Vagina (tissue), 2 donors: ENCODE measurements around the gene C11orf68. TPM values are rescaled to one million over a fixed set of nuclear protein-coding genes. Genes with fewer than 3 reads are reported as not detected.

Experiments
- DNase-seq, 2 donors: peaks; one replicate each; pipeline ENCODE4 v3.0.0-alpha.2; 2017; ENCODE audit errors: extremely low spot score in 2 of 2
- H3K27ac ChIP-seq: fragments of 200-600 bp; sonication (generic); one replicate; pipeline ENCODE4 v1.5.1; 2019
- H3K27me3 ChIP-seq: fragments of 200-600 bp; sonication (generic); one replicate; pipeline ENCODE4 v1.5.1; 2019
- H3K36me3 ChIP-seq, 2 donors: fragments of 200-600 bp; sonication (generic); one replicate each; pipeline ENCODE4 v1.5.1; 2017 to 2019
- H3K4me1 ChIP-seq: fragments of 200-600 bp; sonication (generic); one replicate; pipeline ENCODE4 v1.5.1; 2019
- H3K4me3 ChIP-seq, 2 donors: fragments of 200-600 bp; sonication (generic); 1 replicate in 1 of 2; 2 replicates in 1 of 2; pipeline ENCODE4 v1.5.1; 2016 to 2019
- H3K9me3 ChIP-seq: fragments of 200-600 bp; sonication (generic); one replicate; pipeline ENCODE4 v1.5.1; 2019
- CTCF ChIP-seq, 3 experiments: fragments of 450-650 bp in 2 of 3; fragments of 200-600 bp in 1 of 3; sonication (generic) in 1 of 3; IDR thresholded peaks; one replicate each; pipeline ENCODE4 v1.5.1; 2017 to 2019; ENCODE audit warnings: antibody characterized with exemption in 3 of 3, mild to moderate bottlenecking in 2 of 3, moderate library complexity in 2 of 3
- POLR2A ChIP-seq, 2 donors: fragments of 450-650 bp; IDR thresholded peaks; one replicate each; pipeline ENCODE4 v1.6.1; 2017; ENCODE audit warnings: antibody characterized with exemption in 2 of 2, mild to moderate bottlenecking in 2 of 2, moderate library complexity in 2 of 2
- POLR2AphosphoS5 ChIP-seq, 2 donors: sonication (generic); formaldehyde crosslinking; IDR thresholded peaks; one replicate each; pipeline ENCODE4 v1.9.0; 2017; ENCODE audit warnings: antibody characterized with exemption in 2 of 2, mild to moderate bottlenecking in 2 of 2, low read depth in 1 of 2; ENCODE audit not compliant: insufficient read depth in 1 of 2
- intact Hi-C: fragments of 100-400 bp; cut with DNase I; formaldehyde crosslinking; loops from one replicate; pipeline ENCODE4 v1.15.1; 2023
- total RNA-seq: library from RNA; depleted of rRNA; stranded (reverse); fragments of >200 nt; gene quantifications from one replicate; pipeline ENCODE4 v1.2.3, GENCODE V29; 2016

The C11orf68 gene
- total RNA-seq, 1 donor from 2014 or later = 21.1 TPM

- TF ChIP-seq POLR2AphosphoS5 (IDR thresholded peaks at IDR 0.05; ENCODE audit: insufficient read depth in 1 of 2, low read depth in 1 of 2) (peak; percentile 52 to 82), CTCF (IDR thresholded peaks at IDR 0.05) (no peak)
- peak overlapping the region; percentile 76 for H3K27ac ChIP-seq
- H3K27me3 ChIP-seq = no peaks in the 10 kb centered on the region
- H3K9me3 ChIP-seq = no peaks in the 10 kb centered on the region
- DNase-seq = no peak
- no peaks in the 10 kb centered on the region for H3K36me3 ChIP-seq
- H3K4me3 ChIP-seq = no peak overlapping the region
- H3K4me1 ChIP-seq = peaks cover 52% of the 10 kb centered on the region
- intact Hi-C loops = no loop called here
These were observed 6.9 kb downstream of the C11orf68 start for GRCh38 chr11:65911682-65912568.

- no peak overlapping the region for H3K4me3 ChIP-seq
- H3K27ac ChIP-seq = no peak overlapping the region
- intact Hi-C loops = no loop called here
- H3K36me3 ChIP-seq = no peaks in the 10 kb centered on the region
- TF ChIP-seq POLR2A (IDR thresholded peaks at IDR 0.05) (no peak), POLR2AphosphoS5 (IDR thresholded peaks at IDR 0.05; ENCODE audit: insufficient read depth in 1 of 2, low read depth in 1 of 2) (no peak), CTCF (IDR thresholded peaks at IDR 0.05) (no peak)
- DNase-seq = no peak
- H3K4me1 ChIP-seq = peaks cover 19% of the 10 kb centered on the region
- H3K27me3 ChIP-seq = no peaks in the 10 kb centered on the region
- H3K9me3 ChIP-seq = no peaks in the 10 kb centered on the region
These were observed 11.0 kb downstream of the C11orf68 start for GRCh38 chr11:65907878-65908277.

GRCh38 chr11:65906602-65907001 lies 12.3 kb downstream of the C11orf68 start:
- Histone ChIP-seq H3K36me3 (no peaks in the 10 kb centered on the region), H3K27me3 (no peaks in the 10 kb centered on the region), H3K9me3 (no peaks in the 10 kb centered on the region), H3K4me3 (no peak overlapping the region), H3K27ac (no peak overlapping the region), H3K4me1 (peaks cover 6% of the 10 kb centered on the region)
- TF ChIP-seq POLR2A (IDR thresholded peaks at IDR 0.05) (no peak), POLR2AphosphoS5 (IDR thresholded peaks at IDR 0.05; ENCODE audit: insufficient read depth in 1 of 2, low read depth in 1 of 2) (no peak), CTCF (IDR thresholded peaks at IDR 0.05) (no peak)
- intact Hi-C loops = no loop called here
- no peak for DNase-seq

- Histone ChIP-seq H3K4me1 (peaks cover 15% of the 10 kb centered on the region), H3K27ac (no peak overlapping the region), H3K36me3 (no peaks in the 10 kb centered on the region), H3K27me3 (no peaks in the 10 kb centered on the region), H3K4me3 (no peak overlapping the region), H3K9me3 (no peaks in the 10 kb centered on the region)
- TF ChIP-seq POLR2A (IDR thresholded peaks at IDR 0.05) (no peak), POLR2AphosphoS5 (IDR thresholded peaks at IDR 0.05; ENCODE audit: insufficient read depth in 1 of 2, low read depth in 1 of 2) (no peak), CTCF (IDR thresholded peaks at IDR 0.05) (no peak)
- intact Hi-C loops = no loop called here
- no peak for DNase-seq
These were observed 15.1 kb downstream of the C11orf68 start for GRCh38 chr11:65903715-65904114.

- intact Hi-C loops = no loop called here
- no peaks in the 10 kb centered on the region for H3K27me3 ChIP-seq
- H3K9me3 ChIP-seq = no peaks in the 10 kb centered on the region
- no peak for DNase-seq
- no peaks in the 10 kb centered on the region for H3K36me3 ChIP-seq
- no peak overlapping the region for H3K27ac ChIP-seq
- H3K4me3 ChIP-seq = no peak overlapping the region
- H3K4me1 ChIP-seq = peaks cover 17% of the 10 kb centered on the region
- TF ChIP-seq POLR2AphosphoS5 (IDR thresholded peaks at IDR 0.05; ENCODE audit: insufficient read depth in 1 of 2, low read depth in 1 of 2) = no peak
These were observed 15.8 kb downstream of the C11orf68 start for GRCh38 chr11:65903068-65903481.
